GM10248 (cell line): ENCODE results near the gene RBM18.
A peak's percentile ranks its signal among the peaks of the same experiment; 100 is the strongest.

Experiments
- CTCF ChIA-PET: fragments of 300-600 bp; sonication (Branson Sonifier 250); formaldehyde crosslinking; extraction: SDS; loops from one replicate; lab custom pipeline; 2021; ENCODE audit warnings: antibody characterized with exemption; lab: Yijun Ruan, JAX
- POLR2A ChIA-PET: fragments of 350-650 bp; sonication (Branson Sonifier 250); formaldehyde crosslinking; extraction: SDS; loops from one replicate; lab custom pipeline; 2020; ENCODE audit warnings: antibody characterized with exemption; lab: Yijun Ruan, JAX
- DNase-seq: peaks from one replicate; pipeline ENCODE4 v3.0.0; 2012; ENCODE audit errors: extremely low spot score
- CTCF ChIP-seq: IDR thresholded peaks from 2 replicates; pipeline ENCODE4 v1.5.1; 2012; ENCODE audit warnings: mild to moderate bottlenecking, low read depth; ENCODE audit errors: extremely low read depth, missing control alignments, control extremely low read depth

RBM18 gene

GRCh38 chr9:122226758-122227574 lies 37.7 kb downstream of the RBM18 start:
- DNase-seq = peak; percentile 20
- TF ChIP-seq CTCF = no peak
- ChIA-PET POLR2A (no interaction called here), CTCF (no interaction called here)

GRCh38 chr9:122226142-122226757 lies 38.4 kb downstream of the RBM18 start:
- ChIA-PET CTCF (no interaction called here), POLR2A (interaction anchor here (0.6 kb wide), 1 partner anchor 56 kb away, joined by 6 read pairs; no protein-coding TSS in a partner anchor)
- DNase-seq = peak; percentile 18
- TF ChIP-seq CTCF = no peak

DNA sequence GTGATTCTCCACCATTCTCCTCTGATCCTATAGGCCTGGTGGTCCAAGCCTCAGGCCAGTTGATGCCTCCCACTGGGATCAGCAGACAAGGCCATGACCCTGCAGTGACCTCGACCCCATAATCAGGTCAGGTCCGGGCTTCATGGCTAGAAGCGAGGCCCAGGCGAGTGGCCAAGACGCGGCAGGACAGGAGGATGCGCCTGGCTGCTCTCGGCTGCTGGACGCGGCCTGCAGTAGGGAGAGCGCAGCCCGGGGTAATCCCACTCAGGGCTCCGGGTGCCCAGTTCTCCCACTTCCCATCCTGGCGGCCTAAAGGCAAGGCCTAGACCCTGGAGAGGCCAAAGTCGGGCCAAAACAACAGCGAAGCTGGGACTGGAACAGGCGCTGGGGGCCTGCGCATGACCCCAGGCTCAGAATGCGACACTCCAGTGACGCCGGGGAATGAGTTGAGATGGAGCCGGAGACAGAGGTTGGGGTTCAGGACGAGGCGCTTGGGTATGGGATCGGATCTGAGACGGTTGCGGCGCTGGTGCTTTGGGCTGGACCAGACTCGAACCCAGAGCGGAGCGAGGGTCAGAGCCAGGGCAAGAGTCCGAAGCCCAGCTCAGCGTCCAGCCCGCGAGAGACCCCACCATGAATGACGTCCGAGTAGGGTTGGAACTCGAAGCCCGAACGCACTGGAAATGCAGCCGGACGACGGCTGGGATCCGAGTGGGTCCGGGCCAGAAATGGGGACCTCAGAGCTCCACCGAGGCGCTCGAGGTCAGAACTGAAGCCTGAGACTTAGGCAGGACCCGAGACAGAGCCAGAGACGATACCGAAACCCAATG lies 39.1 kb downstream of the RBM18 start:
- no peak for DNase-seq
- ChIA-PET CTCF (no interaction called here), POLR2A (interaction anchor here (0.6 kb wide), 1 partner anchor 56 kb away, joined by 6 read pairs; no protein-coding TSS in a partner anchor)

DNA sequence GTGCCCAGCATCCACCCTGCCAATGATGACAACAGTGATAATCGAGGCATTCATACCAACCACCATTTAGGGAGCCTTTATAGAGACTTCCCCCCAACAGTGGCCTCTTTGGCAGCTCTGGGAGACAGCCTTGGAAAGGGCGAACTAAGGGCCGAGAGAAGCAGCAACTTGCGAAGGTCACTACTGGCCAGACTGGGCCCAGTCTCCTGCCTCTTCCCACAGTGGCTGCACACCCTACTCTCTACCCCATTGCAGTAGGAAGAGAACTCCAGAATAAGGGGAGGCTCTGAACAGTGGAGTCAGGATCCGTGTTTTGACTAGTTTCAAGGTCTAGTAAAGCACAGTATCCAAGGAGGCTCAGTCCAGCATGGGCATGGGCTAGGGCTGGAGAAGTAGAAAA lies 41.2 kb downstream of the RBM18 start:
- ChIA-PET POLR2A (no interaction called here), CTCF (interaction anchor here (1.3 kb wide), 1 partner anchor 16 kb away, joined by 4 read pairs; no protein-coding TSS in a partner anchor)
- no peak for TF ChIP-seq CTCF
- DNase-seq = no peak

More for the DNA sequence above, 39.1 kb downstream of the RBM18 start:
- TF ChIP-seq CTCF = no peak

DNA sequence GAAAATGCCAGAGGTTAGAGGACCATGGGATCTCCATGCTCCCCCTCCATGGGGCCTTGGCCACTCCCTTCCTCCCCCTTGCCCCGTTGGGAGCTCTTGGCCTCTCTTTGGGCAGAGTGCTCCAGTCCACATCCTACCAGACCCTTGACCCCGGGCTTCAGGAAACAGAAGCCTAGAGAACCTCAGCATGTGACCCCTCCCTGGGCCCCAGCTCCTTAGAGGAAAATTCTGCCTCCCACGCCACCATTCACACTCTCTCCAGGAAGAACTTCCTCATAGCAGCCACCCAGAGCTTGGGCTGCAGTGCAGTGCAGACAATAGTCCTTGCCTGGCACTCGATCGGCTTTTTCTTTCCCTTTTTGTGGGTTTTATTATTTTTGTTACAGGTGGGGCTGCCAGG lies 41.8 kb downstream of the RBM18 start:
- DNase-seq = no peak
- ChIA-PET CTCF (interaction anchor here (1.2 to 1.3 kb wide), 3 partner anchors 11 to 36 kb away, joined by 3 to 4 read pairs (median 3); no protein-coding TSS in a partner anchor), POLR2A (no interaction called here)
- TF ChIP-seq CTCF = no peak
